HG02870 (cell line): ENCODE measurements around the gene ARNT2.

Experiments used
- ATAC-seq: cut with Tn5 transposase; IDR thresholded peaks from one replicate; pipeline ENCODE4 v1.9.1; 2021; ENCODE audit warnings: mild to moderate bottlenecking, moderate library complexity; ENCODE audit not compliant: unreplicated experiment

The ARNT2 gene

DNA sequence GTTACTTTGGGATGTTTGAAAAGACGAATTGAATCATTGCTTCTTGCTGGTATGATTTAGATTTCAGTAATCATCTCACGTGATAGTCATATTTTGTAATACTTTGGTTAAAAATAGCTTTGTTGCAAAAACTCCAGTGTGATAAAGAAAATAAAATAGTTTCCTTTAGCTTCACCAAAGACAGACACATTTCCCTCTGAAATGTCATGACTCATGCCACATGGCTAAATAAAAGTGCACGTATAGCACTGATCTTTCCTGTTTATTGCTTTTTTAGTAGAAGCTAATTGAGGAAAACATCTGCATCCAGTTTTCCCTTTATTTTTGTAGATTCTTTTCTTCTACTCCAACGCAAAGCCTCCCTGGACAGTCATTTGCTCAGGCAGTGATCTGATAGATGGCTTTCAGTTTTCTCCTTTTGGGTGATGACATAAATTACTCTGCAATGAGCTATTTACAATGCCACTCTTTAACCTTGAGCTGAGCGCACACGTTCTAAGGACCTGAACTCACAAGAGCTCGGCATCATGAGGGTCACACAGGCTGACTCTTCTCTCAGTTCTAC, 84.9 kb downstream of the ARNT2 start:
- no peak for ATAC-seq

DNA sequence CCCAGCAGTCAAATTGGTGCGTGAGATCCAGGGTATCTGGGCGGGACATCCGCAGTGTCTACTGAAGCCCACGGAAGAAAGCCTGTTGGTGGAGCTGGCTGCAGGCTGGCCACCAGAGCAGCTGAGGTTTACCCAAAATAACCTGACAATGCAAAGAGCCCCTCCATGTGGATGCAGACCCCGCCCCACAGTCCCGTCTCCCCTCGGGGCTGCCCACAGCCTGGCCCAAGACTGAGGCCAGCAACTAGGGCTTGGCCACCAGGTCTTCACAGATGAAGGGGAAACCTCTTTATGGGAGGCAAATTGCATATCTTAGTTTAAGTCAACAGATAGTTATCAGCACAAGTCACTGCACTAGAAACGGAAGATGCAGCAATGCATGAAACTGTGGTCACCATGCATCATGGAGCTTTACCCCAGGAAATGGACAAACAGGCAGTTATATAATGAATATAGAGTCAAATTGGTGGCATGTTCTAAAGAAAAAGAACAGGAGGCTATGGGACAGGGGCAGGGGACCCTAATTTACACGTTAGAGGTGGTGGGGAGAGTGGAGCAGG, 86.3 kb downstream of the ARNT2 start:
- no peak for ATAC-seq

DNA sequence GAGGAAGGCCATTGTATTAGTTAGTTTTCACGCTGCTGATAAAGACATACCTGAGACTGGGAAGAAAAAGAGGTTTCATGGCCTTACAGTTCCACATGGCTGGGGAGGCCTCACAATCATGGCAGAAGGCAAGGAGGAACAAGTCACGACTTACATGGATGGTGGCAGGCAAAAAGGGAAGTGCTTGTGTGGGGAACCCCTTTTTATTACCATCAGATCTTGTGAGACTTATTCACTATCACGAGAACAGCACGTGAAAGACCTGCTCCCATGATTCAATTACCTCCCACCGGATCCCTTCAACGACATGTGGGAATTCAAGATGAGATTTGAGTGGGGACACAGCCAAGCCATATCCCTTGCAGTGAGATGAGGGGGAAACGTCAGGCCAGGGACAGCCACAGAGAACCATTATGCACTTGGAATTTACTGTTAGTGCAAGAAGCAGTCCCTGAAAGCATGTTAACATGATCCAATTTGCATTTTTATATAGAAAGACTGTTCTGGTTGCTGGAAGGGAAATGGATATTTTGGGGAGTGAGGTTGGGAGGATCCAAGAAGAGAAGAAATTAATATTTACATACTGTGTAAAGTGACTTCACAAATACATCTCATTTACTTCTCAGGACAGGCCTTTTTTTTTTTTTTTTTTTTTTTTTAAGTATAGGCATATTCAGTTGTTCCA, 87.1 kb downstream of the ARNT2 start:
- ATAC-seq: no peak

DNA sequence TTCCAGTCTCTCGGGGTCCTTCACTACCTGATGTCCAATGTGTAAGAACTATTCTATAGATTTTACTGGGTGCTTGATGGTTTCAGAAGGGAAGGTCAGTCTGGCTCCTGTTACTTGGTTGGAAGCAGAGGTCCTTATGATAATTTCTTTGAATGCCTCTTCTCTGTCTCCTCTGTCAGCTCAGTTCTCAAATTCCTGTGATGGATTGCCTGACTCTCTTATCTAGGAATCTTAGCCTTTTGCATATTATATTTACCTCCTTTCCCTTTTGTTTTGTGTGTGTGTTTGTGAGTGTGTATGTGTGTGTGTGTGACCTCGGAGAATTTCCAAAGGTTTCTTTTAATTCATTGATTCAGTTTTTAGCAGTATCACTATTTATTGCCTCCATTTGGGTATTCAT, 88.2 kb downstream of the ARNT2 start:
- ATAC-seq: no peak

DNA sequence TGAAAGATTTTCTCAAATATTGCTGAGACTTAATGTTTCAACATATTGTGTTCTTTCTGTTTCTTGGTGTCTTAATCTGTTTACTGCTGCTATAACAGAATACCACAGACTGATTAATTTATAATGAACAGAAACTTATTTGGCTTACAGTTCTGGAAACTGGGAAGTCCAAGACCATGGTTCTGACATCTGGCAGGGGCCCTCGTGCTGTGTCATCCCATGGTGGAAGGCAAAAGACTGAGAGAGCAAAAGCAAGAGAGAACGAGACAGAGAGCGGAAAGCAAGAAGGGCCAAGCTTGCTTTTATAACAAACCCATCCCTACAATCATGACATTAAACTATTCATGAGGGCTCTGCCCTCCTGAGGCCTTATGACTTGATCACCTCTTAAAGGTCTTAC, 88.7 kb downstream of the ARNT2 start:
- no peak for ATAC-seq

DNA sequence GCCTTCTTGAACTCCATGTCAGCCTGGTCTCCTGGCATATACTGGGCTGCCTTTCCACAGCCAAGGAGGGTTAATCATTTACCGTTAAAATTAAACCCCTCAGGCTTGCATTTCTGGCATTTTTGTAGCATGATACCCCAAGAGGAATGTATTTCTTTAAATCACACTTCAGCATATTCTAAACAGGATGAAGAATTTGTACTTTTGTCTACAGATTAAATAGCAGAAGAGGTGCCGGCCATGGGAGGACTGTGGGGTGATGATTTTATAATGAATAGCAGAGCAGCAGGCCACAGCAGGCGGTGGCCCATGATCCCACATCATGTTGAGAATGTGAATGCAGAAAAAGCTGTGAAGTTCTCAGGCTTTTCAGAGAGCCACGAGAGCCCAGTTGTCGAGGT, 90.2 kb downstream of the ARNT2 start:
- ATAC-seq: no peak

DNA sequence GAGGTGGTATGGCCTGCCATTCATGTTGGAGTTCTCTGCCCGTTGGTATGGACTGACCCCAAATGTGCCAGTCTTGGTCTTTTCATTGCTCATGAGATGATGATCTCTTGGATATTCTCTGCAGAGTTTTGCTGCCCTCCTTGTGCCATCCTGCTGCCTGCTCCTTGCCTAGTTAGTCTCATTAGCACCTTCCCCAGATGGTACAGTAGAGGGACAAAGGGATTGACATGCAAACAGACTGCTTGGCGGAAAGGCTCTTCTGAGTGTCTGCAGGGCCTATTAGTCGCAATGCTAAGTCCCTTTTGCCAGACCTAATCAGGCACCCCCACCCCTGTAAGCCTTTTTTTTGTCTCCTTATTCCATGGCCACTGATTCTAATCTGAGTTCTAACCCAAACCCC, 90.6 kb downstream of the ARNT2 start:
- ATAC-seq: no peak

DNA sequence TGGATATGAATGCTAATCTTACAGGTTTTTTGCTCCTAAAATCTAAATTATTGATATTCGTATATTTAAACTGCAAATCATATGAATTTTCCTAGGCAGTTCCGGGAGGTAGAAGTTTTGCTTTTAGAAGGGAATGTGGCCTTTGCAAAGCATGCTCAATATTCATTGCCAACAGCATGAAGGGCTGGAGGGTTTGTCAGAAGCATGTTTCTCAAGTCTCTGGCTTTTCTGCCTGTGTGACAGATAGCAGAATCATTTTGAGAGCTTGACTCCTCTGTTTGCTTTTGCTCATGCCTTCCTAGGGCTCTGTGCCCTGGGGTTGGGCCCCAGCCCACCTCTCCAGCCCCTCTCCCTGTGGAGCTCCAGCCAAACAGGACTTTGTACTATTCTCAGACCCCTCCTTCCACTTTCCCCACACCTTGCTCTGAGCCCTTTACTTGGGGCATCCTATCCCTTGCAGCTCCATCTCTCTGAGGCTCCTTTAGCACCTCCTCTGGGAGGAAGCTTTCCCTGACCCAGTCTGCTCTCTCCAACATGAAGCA, 91.3 kb downstream of the ARNT2 start:
- ATAC-seq: no peak

DNA sequence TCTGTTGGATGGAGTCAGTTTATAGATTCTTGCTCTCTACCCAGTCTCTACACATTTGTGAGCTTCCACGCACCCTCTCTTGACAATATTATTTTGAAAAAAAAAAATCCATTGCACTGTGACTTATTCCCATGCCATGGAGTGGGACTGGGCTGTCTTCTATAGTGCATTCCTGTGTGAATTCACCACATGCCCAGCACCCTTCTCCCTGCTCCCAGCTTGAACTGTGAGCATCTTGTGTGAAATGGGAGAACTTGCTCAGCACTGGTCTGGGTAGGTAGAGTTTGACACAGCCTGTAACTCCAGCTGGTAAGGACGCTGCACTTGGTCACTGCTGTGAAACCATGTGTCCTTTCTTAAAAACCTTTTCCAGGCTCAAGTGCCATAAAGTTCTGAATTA, 91.9 kb downstream of the ARNT2 start:
- no peak for ATAC-seq

DNA sequence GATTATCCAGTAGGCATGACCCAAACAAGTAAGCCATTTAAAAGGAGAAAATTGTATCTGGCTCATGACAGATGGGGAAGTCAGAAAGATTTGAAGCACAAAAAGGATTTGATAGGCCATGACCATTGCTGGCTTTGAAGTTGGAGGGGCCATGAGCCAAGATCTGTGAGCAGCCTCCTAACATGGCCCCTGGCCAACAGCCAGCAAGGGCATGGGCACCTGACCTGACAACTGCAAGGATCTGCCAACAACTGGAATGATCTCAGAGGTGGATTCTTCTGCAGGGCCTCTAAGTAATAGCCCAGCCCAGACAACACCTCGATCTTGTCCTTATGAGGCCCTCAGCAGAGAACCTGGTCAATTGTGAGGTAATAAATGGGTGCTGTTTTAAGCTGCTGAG, 93.0 kb downstream of the ARNT2 start:
- no peak for ATAC-seq

DNA sequence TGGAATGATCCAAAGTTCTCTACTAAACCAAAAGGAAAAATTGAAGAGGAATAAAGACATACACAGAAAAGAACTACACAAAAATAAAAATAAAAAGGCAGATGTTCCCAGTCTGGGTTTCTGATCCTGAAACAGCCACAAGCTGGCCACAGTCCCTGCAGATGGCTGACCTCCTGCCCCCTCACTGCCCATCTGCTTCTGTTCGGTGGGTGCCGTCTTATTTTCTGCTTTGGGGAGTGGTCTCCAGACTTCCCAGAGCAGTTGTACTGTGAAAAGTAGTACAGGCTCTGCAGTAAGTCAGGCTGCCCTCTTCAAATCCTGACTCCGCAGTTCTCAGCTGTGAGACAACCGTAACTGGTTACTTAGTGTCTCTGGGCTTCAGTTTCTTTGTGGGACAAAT, 94.5 kb downstream of the ARNT2 start:
- no peak for ATAC-seq

DNA sequence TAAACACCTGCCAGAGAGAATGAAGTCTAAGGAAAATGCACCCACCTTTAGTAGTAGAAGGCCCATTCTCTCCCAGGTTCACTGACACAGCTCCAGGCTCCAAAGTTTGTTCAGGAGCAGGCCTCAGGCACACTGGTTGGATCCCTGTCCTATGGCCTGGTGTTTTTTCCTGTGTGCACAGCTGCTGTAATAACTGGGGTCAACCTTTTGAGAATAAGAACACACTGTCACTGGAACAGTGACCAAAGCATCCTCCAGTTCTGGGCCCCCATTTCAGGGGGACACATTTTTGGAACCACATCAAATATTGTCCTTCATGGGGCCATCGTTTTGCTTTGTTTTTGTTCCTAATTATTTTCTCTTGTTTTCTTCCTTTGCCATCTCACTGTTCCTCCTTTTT, 95.8 kb downstream of the ARNT2 start:
- ATAC-seq: no peak

DNA sequence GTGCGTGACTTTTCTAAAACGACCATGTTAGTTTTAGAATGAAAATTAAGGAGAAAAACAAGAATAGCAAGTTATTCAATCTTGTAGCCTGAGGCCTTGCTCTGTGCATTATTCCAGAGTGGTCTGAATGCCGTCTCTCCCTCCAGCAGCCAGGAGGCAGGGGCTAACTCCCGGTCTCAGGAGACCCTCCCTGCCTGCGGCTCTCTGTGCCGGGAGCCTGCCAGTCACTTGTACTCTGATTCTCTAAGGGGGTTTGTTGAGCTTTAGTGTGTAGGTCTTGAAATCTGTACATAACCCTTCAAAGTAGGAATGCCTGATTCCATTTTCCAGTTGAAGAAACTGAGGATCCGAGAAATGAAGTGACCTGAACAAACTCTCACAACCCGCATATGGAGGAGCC, 97.3 kb downstream of the ARNT2 start:
- no peak for ATAC-seq

DNA sequence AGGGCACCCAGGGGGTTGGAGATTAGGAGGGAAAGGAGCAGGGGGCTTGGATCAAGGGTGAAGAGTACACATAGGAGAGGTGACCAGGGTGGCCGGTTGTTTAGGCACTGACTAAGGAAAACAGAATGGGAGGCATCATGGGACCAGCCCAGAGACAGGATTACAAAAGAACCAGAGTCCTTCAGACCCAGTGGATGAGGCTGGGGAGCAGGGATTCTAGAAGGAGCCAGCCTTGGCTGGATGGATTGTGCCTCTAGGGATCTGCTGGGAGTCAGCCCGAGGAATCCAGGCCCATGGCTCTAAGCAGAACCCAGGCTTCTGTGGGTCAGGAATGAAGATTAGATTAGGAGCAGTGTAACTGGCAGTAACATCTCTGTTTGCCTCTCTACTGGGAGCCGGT, 98.6 kb downstream of the ARNT2 start:
- no peak for ATAC-seq

DNA sequence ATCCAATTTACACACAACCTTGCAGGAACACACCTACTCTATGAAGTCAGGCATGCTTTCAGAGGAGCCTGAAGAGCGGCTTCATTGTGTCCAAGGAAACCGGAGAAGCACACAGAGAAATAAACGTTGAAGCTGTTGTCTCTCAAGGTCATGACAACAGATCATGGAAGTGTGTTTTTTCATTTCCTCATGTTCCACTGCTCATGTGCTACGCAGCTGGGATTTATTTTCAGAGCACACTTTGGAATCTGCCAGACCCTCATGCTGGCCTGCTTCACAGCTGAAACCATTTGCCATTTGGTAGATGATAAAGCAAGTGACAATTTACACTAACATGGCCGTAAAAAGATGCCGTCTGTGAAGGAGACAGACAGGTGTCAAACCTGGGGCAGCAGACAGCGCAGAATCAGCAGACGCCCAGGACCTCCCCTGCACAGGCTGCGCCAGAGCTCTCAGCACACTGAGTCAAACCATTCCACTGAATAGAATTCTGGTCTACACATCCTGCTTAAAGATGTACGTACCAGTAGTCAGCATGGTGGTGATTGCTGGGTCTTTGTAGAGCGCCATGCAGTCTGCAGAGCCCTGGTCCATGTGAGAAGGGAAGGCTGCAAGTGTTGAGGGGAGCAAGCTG, 99.3 kb downstream of the ARNT2 start:
- no peak for ATAC-seq

DNA sequence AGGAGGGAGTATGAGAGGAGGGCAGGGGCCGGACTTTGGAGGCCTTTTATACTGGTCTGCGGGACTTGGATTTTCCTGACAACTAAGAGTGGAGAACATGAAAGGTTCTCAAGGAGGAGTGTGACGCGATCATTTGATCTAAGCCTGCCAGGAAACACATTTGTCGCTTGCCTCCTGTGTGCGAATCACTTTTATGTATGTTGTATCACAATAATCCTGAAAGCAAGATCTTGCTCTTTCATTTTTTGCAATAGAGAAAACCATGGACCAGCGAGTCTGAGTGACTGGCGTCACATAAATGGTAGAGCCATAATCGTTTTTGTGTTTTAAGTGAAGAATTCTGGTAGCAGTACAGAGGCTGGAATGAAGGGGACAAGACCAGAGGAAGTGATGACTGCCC, 100.7 kb downstream of the ARNT2 start:
- ATAC-seq: no peak

DNA sequence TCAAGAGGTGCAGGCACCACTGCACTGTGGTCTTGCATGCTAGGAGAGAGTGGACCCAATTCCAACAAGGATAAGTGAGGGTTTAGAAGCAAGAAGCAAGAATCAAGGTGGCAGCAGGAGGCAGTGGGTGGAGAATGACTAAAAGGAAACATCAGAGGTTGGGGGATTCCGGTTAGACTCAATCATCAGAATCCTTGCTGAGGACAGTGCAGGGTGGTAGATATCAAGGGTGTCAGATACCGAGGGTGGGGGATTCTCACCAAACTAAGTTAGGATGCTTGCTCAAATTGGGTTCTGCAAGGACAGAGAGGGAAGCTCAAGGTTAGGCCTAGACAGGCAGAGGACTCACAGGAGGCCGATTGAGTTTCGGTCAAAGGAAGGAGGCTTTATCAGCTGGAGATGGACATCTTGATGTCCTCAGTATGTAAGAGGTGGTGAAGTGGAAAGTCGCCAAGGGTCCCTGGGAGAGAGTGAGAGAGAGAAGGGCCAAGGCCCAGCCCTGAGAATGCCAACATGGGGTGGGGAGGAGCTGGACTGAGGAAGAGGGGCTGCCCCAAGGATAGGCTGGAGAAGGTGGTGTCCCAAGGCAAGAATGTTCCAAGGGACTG, 102.2 kb downstream of the ARNT2 start:
- ATAC-seq: no peak

DNA sequence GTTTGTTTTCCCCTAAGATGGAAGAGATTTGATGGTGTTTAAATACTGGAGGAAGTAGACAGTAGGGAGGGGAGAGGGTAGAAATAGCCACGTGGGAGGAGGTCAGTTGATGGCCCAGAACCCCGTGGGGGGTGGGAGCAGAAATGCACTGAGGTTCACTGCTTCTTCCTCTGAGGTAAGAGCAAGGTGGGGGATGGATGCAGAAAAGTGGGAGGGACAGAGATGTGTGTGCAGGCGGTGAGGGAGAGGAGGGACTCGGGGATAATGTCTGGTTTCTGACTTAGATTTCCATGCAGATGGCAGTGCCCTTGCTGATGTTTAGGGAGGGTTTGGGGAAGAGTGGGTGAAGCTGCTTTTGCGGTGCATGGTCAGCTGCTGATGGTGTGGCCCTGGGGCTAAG, 102.9 kb downstream of the ARNT2 start:
- ATAC-seq: no peak

DNA sequence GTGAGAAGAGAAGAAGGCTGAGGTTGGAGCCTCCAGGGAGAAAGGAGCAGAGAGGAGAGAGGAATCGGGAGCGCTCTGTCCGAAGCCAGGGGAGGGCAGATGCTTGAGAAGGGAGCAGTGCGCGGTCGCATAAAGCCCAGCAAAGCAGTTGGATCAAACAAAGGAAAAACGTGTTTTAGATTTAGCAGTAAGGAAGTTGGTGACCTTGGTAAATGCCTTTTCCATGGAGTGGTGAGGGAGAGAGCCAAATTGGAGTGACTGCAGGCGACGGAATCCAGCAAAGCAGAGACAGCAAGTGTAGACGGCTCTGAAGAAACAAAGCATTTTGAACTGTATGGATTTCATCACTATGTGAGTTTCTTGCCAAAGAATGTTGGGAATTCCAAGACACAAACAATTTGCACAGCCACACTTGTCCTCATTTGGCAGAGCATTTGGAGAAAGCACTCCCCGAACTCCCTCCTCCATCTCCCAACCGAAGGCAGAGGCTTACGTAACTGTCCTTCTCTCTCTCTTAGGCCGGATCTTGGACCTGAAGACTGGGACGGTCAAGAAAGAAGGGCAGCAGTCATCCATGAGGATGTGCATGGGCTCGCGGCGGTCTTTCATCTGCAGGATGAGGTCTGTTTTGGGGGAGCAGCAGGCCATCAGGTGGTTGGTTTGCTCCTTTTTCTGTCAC, 103.6 kb downstream of the ARNT2 start:
- no peak for ATAC-seq

DNA sequence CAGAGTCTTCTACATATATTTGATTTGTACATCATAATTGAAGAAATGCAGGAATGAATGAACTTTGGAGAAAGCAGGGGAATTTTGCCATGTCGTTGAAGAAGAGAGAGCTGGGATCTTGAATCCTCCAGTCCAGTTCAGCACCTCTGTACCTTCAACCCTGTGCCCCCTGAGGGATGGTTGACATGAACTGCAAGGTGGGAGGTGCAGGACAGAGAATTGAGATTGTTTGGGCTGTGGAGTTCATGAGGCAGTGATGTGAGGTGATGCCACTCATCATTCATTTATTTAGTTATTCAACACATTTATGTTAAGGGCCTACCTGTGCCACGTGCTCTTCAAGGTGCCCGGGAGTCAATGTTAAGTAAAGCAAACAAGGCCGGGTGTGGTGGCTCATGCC, 104.6 kb downstream of the ARNT2 start:
- ATAC-seq: no peak

DNA sequence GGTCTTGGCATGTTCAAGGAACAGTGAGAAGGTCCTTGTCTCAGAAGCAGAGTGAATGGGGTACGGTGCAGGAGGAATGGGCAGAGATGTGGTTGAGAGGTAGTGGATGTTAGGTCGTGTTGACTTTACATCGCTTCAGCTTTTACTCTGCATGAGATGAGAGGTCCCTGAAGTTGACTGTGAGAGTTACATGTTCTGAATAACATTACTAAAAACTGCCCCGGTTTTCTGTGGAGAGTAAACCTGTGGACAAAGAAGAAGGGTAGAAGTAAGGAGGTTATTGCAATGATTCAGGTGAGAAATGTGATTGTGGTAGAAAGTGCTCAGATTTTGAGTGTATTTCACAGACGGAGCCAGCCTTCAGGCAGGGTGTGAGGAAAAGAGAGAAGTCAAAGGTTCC, 105.6 kb downstream of the ARNT2 start:
- ATAC-seq: no peak
